ENCODE measurements around the gene KCNMB2. TPM values are rescaled to one million over a fixed set of nuclear protein-coding genes. Genes with fewer than 3 reads are reported as not detected.

The KCNMB2 gene
- total RNA-seq (2014; rRNA removed; shearing (Covaris generic)), result not detected in 2 replicates

GRCh38 chr3:178536211-178537079, at the start of gene KCNMB2:
Gene KCNMB2, plus strand, starts transcription at chr3:178536436.

